Astrocyte (in vitro differentiated cells and primary cell): ENCODE data around the gene ANKDD1B.

ENCODE experiments used
- EZH2 ChIP-seq: IDR thresholded peaks from 2 replicates; pipeline ENCODE4 v1.6.1; 2012; ENCODE audit warnings: mild to moderate bottlenecking, low read length, inconsistent platforms; ENCODE audit not compliant: insufficient read depth
- TF ChIP-seq, protein P1 (sequence below): IDR thresholded peaks from 2 replicates; pipeline ENCODE4 v1.5.1; 2011; ENCODE audit warnings: low read depth, mild to moderate bottlenecking, inconsistent platforms, low read length, moderate library complexity; ENCODE audit not compliant: insufficient read depth

DNA sequence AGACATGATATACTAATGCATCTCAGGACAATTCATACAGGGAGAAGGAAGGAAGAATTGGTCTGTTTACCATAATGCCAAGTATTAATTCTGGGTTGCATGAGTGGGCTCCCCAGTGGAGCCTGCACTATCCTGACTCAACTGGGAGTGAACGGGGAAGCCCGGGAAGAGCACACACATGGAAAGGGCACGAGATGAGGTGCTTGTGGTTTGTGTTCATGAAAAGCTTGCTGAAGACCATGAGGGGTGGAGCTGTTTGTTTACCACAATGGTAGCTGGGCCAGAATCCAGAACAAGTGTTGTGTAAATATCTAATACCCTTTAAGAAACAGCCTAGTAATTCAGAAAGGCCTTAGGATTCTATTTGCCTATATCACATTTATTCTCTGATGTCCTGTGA, 61.4 kb downstream of the ANKDD1B start:
- TF ChIP-seq, protein P1, sequence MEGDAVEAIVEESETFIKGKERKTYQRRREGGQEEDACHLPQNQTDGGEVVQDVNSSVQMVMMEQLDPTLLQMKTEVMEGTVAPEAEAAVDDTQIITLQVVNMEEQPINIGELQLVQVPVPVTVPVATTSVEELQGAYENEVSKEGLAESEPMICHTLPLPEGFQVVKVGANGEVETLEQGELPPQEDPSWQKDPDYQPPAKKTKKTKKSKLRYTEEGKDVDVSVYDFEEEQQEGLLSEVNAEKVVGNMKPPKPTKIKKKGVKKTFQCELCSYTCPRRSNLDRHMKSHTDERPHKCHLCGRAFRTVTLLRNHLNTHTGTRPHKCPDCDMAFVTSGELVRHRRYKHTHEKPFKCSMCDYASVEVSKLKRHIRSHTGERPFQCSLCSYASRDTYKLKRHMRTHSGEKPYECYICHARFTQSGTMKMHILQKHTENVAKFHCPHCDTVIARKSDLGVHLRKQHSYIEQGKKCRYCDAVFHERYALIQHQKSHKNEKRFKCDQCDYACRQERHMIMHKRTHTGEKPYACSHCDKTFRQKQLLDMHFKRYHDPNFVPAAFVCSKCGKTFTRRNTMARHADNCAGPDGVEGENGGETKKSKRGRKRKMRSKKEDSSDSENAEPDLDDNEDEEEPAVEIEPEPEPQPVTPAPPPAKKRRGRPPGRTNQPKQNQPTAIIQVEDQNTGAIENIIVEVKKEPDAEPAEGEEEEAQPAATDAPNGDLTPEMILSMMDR, result no peak
- no peak for TF ChIP-seq EZH2
